SK-N-SH treated with all-trans-retinoic acid at 6 μM for 48 hours (cell line): Measurements from ENCODE around the gene NKX1-1.
"Not testable (repeated sequence)": the region's sequence is repeated elsewhere in the genome, so short reads cannot be mapped to it uniquely, and the experiment has no call there.

Source experiments
- ATAC-seq: fragments of 200-7000 bp; cut with Tn5 transposase; 3 replicates; pipeline ENCODE4 v1.9.1; 2020; ENCODE audit warnings: mild to moderate bottlenecking, moderate library complexity
- ARNTL ChIP-seq: fragments of 450-650 bp; formaldehyde crosslinking; IDR thresholded peaks from 2 replicates; pipeline ENCODE4 v1.5.0; 2020; ENCODE audit warnings: low read depth, mild to moderate bottlenecking, moderate library complexity, borderline replicate concordance
- BACH2 ChIP-seq: fragments of 250-450 bp; sonication (Bioruptor Pico); IDR thresholded peaks from 2 replicates; pipeline ENCODE4 v1.9.0; 2021; ENCODE audit warnings: mild to moderate bottlenecking, borderline replicate concordance
- CSDC2 ChIP-seq: fragments of 250-450 bp; sonication (Bioruptor Pico); IDR thresholded peaks from 2 replicates; pipeline ENCODE4 v1.5.0; 2020; ENCODE audit warnings: mild to moderate bottlenecking, moderate library complexity
- CSRNP3 ChIP-seq: fragments of 250-450 bp; sonication (Bioruptor Pico); IDR thresholded peaks from 2 replicates; pipeline ENCODE4 v1.5.1; 2021; ENCODE audit warnings: mild to moderate bottlenecking, moderate library complexity
- ESRRG ChIP-seq: fragments of 250-450 bp; sonication (Bioruptor Pico); IDR thresholded peaks from 2 replicates; pipeline ENCODE4 v1.6.1; 2021; ENCODE audit warnings: mild to moderate bottlenecking
- GLIS3 ChIP-seq: fragments of 250-450 bp; sonication (Bioruptor Pico); IDR thresholded peaks from 2 replicates; pipeline ENCODE4 v1.5.0; 2020; ENCODE audit warnings: mild to moderate bottlenecking, moderate library complexity
- ISL1 ChIP-seq: fragments of 250-450 bp; sonication (Bioruptor Pico); IDR thresholded peaks from 2 replicates; pipeline ENCODE4 v2.1.2; 2022; ENCODE audit warnings: mild to moderate bottlenecking, moderate library complexity
- POU6F1 ChIP-seq: fragments of 250-450 bp; sonication (Bioruptor Pico); IDR thresholded peaks from 2 replicates; pipeline ENCODE4 v1.8.0; 2021; ENCODE audit warnings: low read depth, mild to moderate bottlenecking, moderate library complexity, borderline replicate concordance
- RARB ChIP-seq: fragments of 250-450 bp; sonication (Bioruptor Pico); IDR thresholded peaks from 2 replicates; pipeline ENCODE4 v1.8.0; 2021; ENCODE audit warnings: mild to moderate bottlenecking, moderate library complexity
- TCF4 ChIP-seq: fragments of 250-450 bp; sonication (Bioruptor Pico); IDR thresholded peaks from 2 replicates; pipeline ENCODE4 v1.8.0; 2021; ENCODE audit warnings: mild to moderate bottlenecking, moderate library complexity, borderline replicate concordance
- TSHZ2 ChIP-seq: fragments of 250-450 bp; sonication (Bioruptor Pico); IDR thresholded peaks from 2 replicates; pipeline ENCODE4 v1.5.0; 2020; ENCODE audit warnings: mild to moderate bottlenecking, moderate library complexity
- ZFP30 ChIP-seq: fragments of 450-650 bp; formaldehyde crosslinking; IDR thresholded peaks from 2 replicates; pipeline ENCODE4 v1.5.0; 2022; ENCODE audit warnings: mild to moderate bottlenecking, moderate library complexity
- ZNF70 ChIP-seq: fragments of 450-650 bp; formaldehyde crosslinking; IDR thresholded peaks from 2 replicates; pipeline ENCODE4 v1.5.0; 2020; ENCODE audit warnings: mild to moderate bottlenecking, moderate library complexity

The NKX1-1 gene

GRCh38 chr4:1395389-1395820 is 10.8 kb downstream of the NKX1-1 start:
- not testable (repeated sequence) for ATAC-seq

- ATAC-seq = not testable (repeated sequence)
Observed at GRCh38 chr4:1394554-1395388, 11.5 kb downstream of the NKX1-1 start.

- ATAC-seq = no peak
- TF ChIP-seq ARNTL = no peak
- TF ChIP-seq TSHZ2 = no peak
Observed at GRCh38 chr4:1393866-1394265, 12.4 kb downstream of the NKX1-1 start.

GRCh38 chr4:1393363-1393762 is 12.9 kb downstream of the NKX1-1 start:
- ATAC-seq = not testable (repeated sequence)

- TF ChIP-seq TCF4 (no peak), CSDC2 (CRISPR knock-in tag) (no peak), RARB (CRISPR knock-in tag) (no peak), ZFP30 (CRISPR knock-in tag) (no peak)
- ATAC-seq = no peak
Observed at GRCh38 chr4:1385373-1386340, 20.6 kb downstream of the NKX1-1 start.

- TF ChIP-seq TCF4 = no peak
- TF ChIP-seq CSRNP3 (CRISPR knock-in tag) = no peak
- no peak for TF ChIP-seq POU6F1 (CRISPR knock-in tag)
- no peak for TF ChIP-seq ZFP30 (CRISPR knock-in tag)
- no peak for ATAC-seq
Observed at GRCh38 chr4:1384675-1385372, 21.4 kb downstream of the NKX1-1 start.

- no peak for ATAC-seq
Observed at GRCh38 chr4:1383728-1384591, 22.3 kb downstream of the NKX1-1 start.

More at GRCh38 chr4:1383728-1384591, 22.3 kb downstream of the NKX1-1 start:
- TF ChIP-seq GLIS3 (CRISPR knock-in tag) (no peak), ZNF70 (CRISPR knock-in tag) (no peak), ZFP30 (CRISPR knock-in tag) (no peak), ESRRG (CRISPR knock-in tag) (no peak), BACH2 (no peak), CSDC2 (CRISPR knock-in tag) (no peak), RARB (CRISPR knock-in tag) (no peak), TSHZ2 (no peak), ISL1 (CRISPR knock-in tag) (no peak)
